GM23338 (cell line): Measurements from ENCODE around the gene B3GALT5.

Source experiments
- EZH2 ChIP-seq: fragments of 200-600 bp; sonication (generic); IDR thresholded peaks from one replicate; pipeline ENCODE4 v1.8.0; 2017; ENCODE audit warnings: antibody characterized with exemption, mild to moderate bottlenecking, low read depth; ENCODE audit not compliant: unreplicated experiment
- EZH2phosphoT487 ChIP-seq: fragments of 200-600 bp; sonication (generic); IDR thresholded peaks from one replicate; pipeline ENCODE4 v1.8.1; 2018; ENCODE audit warnings: antibody characterized with exemption; ENCODE audit not compliant: unreplicated experiment
- POLR2AphosphoS5 ChIP-seq: IDR thresholded peaks from 2 replicates; pipeline ENCODE4 v1.6.1; 2016; ENCODE audit warnings: antibody characterized with exemption, low read depth
- TF ChIP-seq, protein P1 (sequence below), 2 experiments: fragments of 200-600 bp in 1 of 2; sonication (generic) in 1 of 2; conservative IDR thresholded peaks; 2 replicates each; pipeline versions ENCODE4 v1.5.1 to v1.6.1; 2016 to 2017; ENCODE audit warnings: antibody characterized with exemption in 2 of 2, low read depth in 2 of 2, mild to moderate bottlenecking in 2 of 2, moderate library complexity in 1 of 2
- TF ChIP-seq, protein P2 (sequence below): IDR thresholded peaks from one replicate; pipeline ENCODE4 v1.6.1; 2018; ENCODE audit warnings: antibody characterized with exemption; ENCODE audit not compliant: unreplicated experiment

DNA sequence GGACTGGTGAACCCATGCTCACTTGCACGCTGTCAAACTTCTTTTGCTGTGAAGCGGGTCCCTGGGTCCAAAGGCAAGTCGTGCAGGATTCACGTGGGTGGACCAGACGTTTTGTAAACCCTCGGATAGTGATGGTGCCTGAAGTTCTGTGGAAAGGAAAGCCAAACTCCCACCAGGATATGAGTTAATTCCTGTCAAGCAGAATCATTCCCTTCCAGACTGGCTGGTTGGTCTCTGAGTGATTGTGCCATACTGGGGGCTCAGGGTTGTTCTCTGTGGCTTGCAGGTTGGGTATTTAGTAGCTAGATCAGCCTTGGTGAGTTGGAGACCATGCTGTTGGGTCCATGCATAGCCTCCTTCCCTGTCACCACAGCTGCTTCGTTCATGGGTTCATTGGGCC lies 99.5 kb downstream of the B3GALT5 start:
- TF ChIP-seq POLR2AphosphoS5, result no peak
- TF ChIP-seq, protein P1, sequence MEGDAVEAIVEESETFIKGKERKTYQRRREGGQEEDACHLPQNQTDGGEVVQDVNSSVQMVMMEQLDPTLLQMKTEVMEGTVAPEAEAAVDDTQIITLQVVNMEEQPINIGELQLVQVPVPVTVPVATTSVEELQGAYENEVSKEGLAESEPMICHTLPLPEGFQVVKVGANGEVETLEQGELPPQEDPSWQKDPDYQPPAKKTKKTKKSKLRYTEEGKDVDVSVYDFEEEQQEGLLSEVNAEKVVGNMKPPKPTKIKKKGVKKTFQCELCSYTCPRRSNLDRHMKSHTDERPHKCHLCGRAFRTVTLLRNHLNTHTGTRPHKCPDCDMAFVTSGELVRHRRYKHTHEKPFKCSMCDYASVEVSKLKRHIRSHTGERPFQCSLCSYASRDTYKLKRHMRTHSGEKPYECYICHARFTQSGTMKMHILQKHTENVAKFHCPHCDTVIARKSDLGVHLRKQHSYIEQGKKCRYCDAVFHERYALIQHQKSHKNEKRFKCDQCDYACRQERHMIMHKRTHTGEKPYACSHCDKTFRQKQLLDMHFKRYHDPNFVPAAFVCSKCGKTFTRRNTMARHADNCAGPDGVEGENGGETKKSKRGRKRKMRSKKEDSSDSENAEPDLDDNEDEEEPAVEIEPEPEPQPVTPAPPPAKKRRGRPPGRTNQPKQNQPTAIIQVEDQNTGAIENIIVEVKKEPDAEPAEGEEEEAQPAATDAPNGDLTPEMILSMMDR (conservative IDR thresholded peaks at IDR 0.05; ENCODE audit: low read depth in 2 of 2), result no peak
- TF ChIP-seq, protein P2, sequence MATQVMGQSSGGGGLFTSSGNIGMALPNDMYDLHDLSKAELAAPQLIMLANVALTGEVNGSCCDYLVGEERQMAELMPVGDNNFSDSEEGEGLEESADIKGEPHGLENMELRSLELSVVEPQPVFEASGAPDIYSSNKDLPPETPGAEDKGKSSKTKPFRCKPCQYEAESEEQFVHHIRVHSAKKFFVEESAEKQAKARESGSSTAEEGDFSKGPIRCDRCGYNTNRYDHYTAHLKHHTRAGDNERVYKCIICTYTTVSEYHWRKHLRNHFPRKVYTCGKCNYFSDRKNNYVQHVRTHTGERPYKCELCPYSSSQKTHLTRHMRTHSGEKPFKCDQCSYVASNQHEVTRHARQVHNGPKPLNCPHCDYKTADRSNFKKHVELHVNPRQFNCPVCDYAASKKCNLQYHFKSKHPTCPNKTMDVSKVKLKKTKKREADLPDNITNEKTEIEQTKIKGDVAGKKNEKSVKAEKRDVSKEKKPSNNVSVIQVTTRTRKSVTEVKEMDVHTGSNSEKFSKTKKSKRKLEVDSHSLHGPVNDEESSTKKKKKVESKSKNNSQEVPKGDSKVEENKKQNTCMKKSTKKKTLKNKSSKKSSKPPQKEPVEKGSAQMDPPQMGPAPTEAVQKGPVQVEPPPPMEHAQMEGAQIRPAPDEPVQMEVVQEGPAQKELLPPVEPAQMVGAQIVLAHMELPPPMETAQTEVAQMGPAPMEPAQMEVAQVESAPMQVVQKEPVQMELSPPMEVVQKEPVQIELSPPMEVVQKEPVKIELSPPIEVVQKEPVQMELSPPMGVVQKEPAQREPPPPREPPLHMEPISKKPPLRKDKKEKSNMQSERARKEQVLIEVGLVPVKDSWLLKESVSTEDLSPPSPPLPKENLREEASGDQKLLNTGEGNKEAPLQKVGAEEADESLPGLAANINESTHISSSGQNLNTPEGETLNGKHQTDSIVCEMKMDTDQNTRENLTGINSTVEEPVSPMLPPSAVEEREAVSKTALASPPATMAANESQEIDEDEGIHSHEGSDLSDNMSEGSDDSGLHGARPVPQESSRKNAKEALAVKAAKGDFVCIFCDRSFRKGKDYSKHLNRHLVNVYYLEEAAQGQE, result no peak
- no peak for TF ChIP-seq EZH2
- no peak for TF ChIP-seq EZH2phosphoT487
